DND-41 (cell line): Measurements from ENCODE around the gene ATP4B.

Experiments
- ATAC-seq: fragments of 200-7000 bp; cut with Tn5 transposase; 3 replicates; pipeline ENCODE4 v1.9.1; 2021; ENCODE audit warnings: low read depth; ENCODE audit not compliant: insufficient read depth
- DNase-seq: peaks from one replicate; pipeline ENCODE4 v3.0.0-alpha.2; 2020
- H2AFZ ChIP-seq: 2 replicates; pipeline ENCODE4 v1.6.0; 2012; ENCODE audit warnings: low read depth, low read length
- H3K27ac ChIP-seq: 2 replicates; pipeline ENCODE4 v1.5.1; 2012; ENCODE audit warnings: low read length, inconsistent platforms
- H3K27me3 ChIP-seq: fragments of 200-600 bp; sonication (generic); 2 replicates; pipeline ENCODE4 v1.6.0; 2012; ENCODE audit warnings: low read length, mild to moderate bottlenecking, inconsistent platforms; ENCODE audit not compliant: insufficient read depth, poor library complexity
- H3K36me3 ChIP-seq: 2 replicates; pipeline ENCODE4 v1.5.1; 2012; ENCODE audit warnings: low read length, inconsistent platforms; ENCODE audit not compliant: insufficient read depth
- H3K4me1 ChIP-seq: 2 replicates; pipeline ENCODE4 v1.5.1; 2012; ENCODE audit warnings: mild to moderate bottlenecking, low read length; ENCODE audit not compliant: insufficient read depth
- H3K4me2 ChIP-seq: 2 replicates; pipeline ENCODE4 v1.6.0; 2012; ENCODE audit warnings: mild to moderate bottlenecking, moderate library complexity, low read length, inconsistent platforms; ENCODE audit not compliant: insufficient read depth
- H3K4me3 ChIP-seq, 2 experiments: fragments of 200-600 bp in 1 of 2; shearing (Covaris generic) in 1 of 2; 2 replicates each; pipeline ENCODE4 v1.5.1; 2012 to 2016; ENCODE audit warnings: inconsistent platforms in 2 of 2, low read length in 2 of 2, mild to moderate bottlenecking in 2 of 2, low read depth in 1 of 2, moderate library complexity in 1 of 2
- H3K79me2 ChIP-seq: 2 replicates; pipeline ENCODE4 v1.6.0; 2012; ENCODE audit warnings: low read length, inconsistent platforms; ENCODE audit not compliant: insufficient read depth
- H3K9ac ChIP-seq: 2 replicates; pipeline ENCODE4 v1.6.0; 2012; ENCODE audit warnings: low read depth, mild to moderate bottlenecking, inconsistent platforms, low read length, moderate library complexity
- H3K9me3 ChIP-seq: 2 replicates; pipeline ENCODE4 v1.5.1; 2012; ENCODE audit warnings: low read length, moderate library complexity, mild to moderate bottlenecking, inconsistent platforms; ENCODE audit not compliant: insufficient read depth, severe bottlenecking
- H4K20me1 ChIP-seq: 2 replicates; pipeline ENCODE4 v1.6.0; 2012; ENCODE audit warnings: low read length; ENCODE audit not compliant: insufficient read depth
- EZH2 ChIP-seq: IDR thresholded peaks from 3 replicates; pipeline ENCODE4 v1.6.1; 2012; ENCODE audit warnings: borderline replicate concordance, low read depth, mild to moderate bottlenecking, moderate library complexity, low read length, inconsistent platforms; ENCODE audit not compliant: severe bottlenecking
- TF ChIP-seq, protein P1 (sequence below): IDR thresholded peaks from 2 replicates; pipeline ENCODE4 v1.5.1; 2012; ENCODE audit warnings: borderline replicate concordance, low read length, moderate library complexity, mild to moderate bottlenecking; ENCODE audit not compliant: poor library complexity, severe bottlenecking; ENCODE audit errors: extremely low read depth

The ATP4B gene

GRCh38 chr13:113655346-113656002 lies 2.5 kb downstream of the ATP4B start:
- DNase-seq = no peak
- Histone ChIP-seq H4K20me1 (peaks cover 13% of the 10 kb centered on the region; the same call in 1 of the 2 replicates), H3K27me3 (no peaks in the 10 kb centered on the region), H3K4me2 (no peak overlapping the region), H3K27ac (no peak overlapping the region), H3K4me1 (no peaks in the 10 kb centered on the region), H3K9me3 (no peaks in the 10 kb centered on the region), H2AFZ (no peak overlapping the region), H3K4me3 (no peak overlapping the region), H3K79me2 (no peaks in the 10 kb centered on the region), H3K9ac (no peak overlapping the region), H3K36me3 (no peaks in the 10 kb centered on the region)
- ATAC-seq = no peak
- TF ChIP-seq, protein P1, sequence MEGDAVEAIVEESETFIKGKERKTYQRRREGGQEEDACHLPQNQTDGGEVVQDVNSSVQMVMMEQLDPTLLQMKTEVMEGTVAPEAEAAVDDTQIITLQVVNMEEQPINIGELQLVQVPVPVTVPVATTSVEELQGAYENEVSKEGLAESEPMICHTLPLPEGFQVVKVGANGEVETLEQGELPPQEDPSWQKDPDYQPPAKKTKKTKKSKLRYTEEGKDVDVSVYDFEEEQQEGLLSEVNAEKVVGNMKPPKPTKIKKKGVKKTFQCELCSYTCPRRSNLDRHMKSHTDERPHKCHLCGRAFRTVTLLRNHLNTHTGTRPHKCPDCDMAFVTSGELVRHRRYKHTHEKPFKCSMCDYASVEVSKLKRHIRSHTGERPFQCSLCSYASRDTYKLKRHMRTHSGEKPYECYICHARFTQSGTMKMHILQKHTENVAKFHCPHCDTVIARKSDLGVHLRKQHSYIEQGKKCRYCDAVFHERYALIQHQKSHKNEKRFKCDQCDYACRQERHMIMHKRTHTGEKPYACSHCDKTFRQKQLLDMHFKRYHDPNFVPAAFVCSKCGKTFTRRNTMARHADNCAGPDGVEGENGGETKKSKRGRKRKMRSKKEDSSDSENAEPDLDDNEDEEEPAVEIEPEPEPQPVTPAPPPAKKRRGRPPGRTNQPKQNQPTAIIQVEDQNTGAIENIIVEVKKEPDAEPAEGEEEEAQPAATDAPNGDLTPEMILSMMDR = no peak
- no peak for TF ChIP-seq EZH2

DNA sequence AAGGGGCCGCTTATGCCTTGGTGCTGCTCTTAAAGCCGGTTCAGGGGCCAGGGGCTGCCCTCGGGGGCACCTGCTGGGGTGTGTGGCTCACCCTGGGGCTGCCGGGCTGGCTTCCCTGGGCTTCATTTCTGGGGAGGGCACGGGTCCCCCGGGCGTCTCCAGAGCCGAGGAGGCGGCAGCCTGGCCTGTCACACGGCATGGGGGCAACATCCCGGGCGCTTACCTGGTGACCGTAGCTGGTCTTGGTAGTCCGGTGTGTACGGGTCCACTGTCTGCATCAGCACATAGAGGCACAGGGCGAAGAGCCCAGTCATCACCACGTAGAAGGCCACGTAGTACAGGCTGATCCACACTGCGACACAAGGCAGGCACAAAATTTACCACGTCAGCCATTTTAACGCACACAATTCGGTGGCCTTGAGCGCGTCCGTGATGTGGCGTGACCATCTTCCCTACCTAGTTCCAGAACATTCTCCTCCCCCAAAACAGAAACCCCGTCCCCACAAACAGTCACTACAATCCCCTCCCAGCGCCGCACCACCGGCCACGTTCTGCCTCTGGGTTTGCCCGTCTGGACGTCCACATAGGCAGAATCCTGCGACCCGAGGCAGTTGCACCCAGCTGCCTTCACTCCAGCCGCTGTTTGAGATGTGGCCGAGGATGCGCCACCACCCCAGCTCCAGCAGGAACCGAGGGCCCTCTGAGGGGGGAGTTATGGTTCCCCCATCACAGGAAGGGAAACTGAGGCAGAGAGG lies 3.2 kb downstream of the ATP4B start:
- H4K20me1 ChIP-seq = peaks cover 13% of the 10 kb centered on the region; the same call in 1 of the 2 replicates
- no peak for TF ChIP-seq EZH2
- TF ChIP-seq, protein P1 = no peak

GRCh38 chr13:113654175-113654560 lies 3.8 kb downstream of the ATP4B start:
- ATAC-seq = no peak
- H3K4me2 ChIP-seq = no peak overlapping the region
- H3K9ac ChIP-seq = no peak overlapping the region
- H3K36me3 ChIP-seq = no peaks in the 10 kb centered on the region
- no peaks in the 10 kb centered on the region for H3K79me2 ChIP-seq
- no peak overlapping the region for H2AFZ ChIP-seq
- no peaks in the 10 kb centered on the region for H3K9me3 ChIP-seq
- TF ChIP-seq, protein P1 = no peak
- TF ChIP-seq EZH2 = no peak
- peaks cover 16% of the 10 kb centered on the region; the same call in 1 of the 2 replicates for H4K20me1 ChIP-seq
- no peak for DNase-seq
- no peak overlapping the region for H3K27ac ChIP-seq
- H3K4me1 ChIP-seq = no peaks in the 10 kb centered on the region
- no peaks in the 10 kb centered on the region for H3K27me3 ChIP-seq
- H3K4me3 ChIP-seq = no peak overlapping the region

More for the DNA sequence above, 3.2 kb downstream of the ATP4B start:
- Histone ChIP-seq H3K9ac (no peak overlapping the region), H2AFZ (no peak overlapping the region), H3K9me3 (no peaks in the 10 kb centered on the region), H3K4me2 (no peak overlapping the region), H3K27ac (no peak overlapping the region), H3K4me3 (no peak overlapping the region), H3K4me1 (no peaks in the 10 kb centered on the region), H3K27me3 (no peaks in the 10 kb centered on the region), H3K36me3 (no peaks in the 10 kb centered on the region), H3K79me2 (no peaks in the 10 kb centered on the region)
- no peak for DNase-seq
- ATAC-seq = no peak
